ENCODE measurements around the gene PPARD. TPM values are rescaled to one million over a fixed set of nuclear protein-coding genes. Genes with fewer than 3 reads are reported as not detected.

PPARD gene
- total RNA-seq, 1 experiment from 2014 or later = 38.4 TPM

DNA sequence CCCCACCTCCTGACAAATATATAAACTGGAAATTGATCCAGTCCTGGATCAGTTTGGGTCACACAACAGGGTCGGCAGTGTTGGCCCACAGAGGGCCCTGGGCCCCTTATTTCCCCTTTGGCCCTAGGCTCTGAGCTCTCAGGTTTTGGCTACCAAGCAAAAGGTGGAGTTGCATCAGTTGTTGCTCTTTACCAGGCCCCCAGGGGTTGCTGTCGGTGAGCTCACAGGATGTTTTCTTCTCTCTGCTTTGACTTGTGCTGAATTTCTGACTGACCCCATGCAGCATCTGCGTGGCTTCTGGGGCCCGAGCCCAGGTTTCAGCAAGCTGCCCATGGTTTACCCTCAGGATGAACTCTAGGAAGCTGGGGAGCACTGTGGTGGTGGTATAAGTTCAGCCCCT lies 44.6 kb downstream of the PPARD start:
- no TSS peak for BruUV-seq (replicated peaks)
- Histone ChIP-seq H3K27me3 (ENCODE audit: insufficient read depth, low read length) (no peaks in the 10 kb centered on the region), H3K4me1 (ENCODE audit: control insufficient read depth in 1 of 2, insufficient read depth in 2 of 2, low read length in 2 of 2) (peaks cover 23 to 57% of the 10 kb centered on the region in 2 experiments), H3K27ac (ENCODE audit: low read depth, low read length) (no peak overlapping the region), H3K9me3 (ENCODE audit: control insufficient read depth in 1 of 2, insufficient read depth in 1 of 2, low read depth in 1 of 2, low read length in 2 of 2) (no peaks in the 10 kb centered on the region), H2AFZ (ENCODE audit: low read depth, low read length, poor library complexity, severe bottlenecking) (no peak overlapping the region), H3K4me3 (replicated peaks in 1 of 2; ENCODE audit: low read depth in 1 of 2, low read length in 2 of 2) (no peak overlapping the region), H3K9me2 (ENCODE audit: insufficient read depth) (no peaks in the 10 kb centered on the region), H4K20me1 (ENCODE audit: insufficient read depth) (no peaks in the 10 kb centered on the region), H3K79me2 (ENCODE audit: insufficient read depth, low read length) (peaks cover 14% of the 10 kb centered on the region; the same call in 1 of the 2 replicates), H3K9ac (ENCODE audit: low read length) (no peak overlapping the region), H3K36me3 (ENCODE audit: control insufficient read depth in 1 of 2, insufficient read depth in 2 of 2, low read length in 2 of 2) (no peaks in the 10 kb centered on the region), H3K4me2 (ENCODE audit: low read length) (no peak overlapping the region)
- ChIA-PET POLR2A (no interaction called here), RAD21 (ENCODE audit: low non-redundant PET in 1 of 2, low total read pairs in 2 of 2, uncharacterized antibody in 2 of 2, unreplicated experiment in 2 of 2) (no interaction called here), CTCF (interaction anchor here (1.0 kb wide), 1 partner anchor 62 kb away, joined by 3 read pairs; no protein-coding TSS in a partner anchor)
- no peak for TF ChIP-seq ZNF274 (IDR thresholded peaks at IDR 0.05; ENCODE audit: low read depth, low read length)
- TF ChIP-seq POLR2A (IDR thresholded peaks at IDR 0.05; ENCODE audit: borderline replicate concordance, extremely low read depth, insufficient read depth, insufficient read length) = no peak
- TF ChIP-seq EZH2phosphoT487 (IDR thresholded peaks at IDR 0.05; ENCODE audit: borderline replicate concordance) = no peak
- TF ChIP-seq, protein P1, sequence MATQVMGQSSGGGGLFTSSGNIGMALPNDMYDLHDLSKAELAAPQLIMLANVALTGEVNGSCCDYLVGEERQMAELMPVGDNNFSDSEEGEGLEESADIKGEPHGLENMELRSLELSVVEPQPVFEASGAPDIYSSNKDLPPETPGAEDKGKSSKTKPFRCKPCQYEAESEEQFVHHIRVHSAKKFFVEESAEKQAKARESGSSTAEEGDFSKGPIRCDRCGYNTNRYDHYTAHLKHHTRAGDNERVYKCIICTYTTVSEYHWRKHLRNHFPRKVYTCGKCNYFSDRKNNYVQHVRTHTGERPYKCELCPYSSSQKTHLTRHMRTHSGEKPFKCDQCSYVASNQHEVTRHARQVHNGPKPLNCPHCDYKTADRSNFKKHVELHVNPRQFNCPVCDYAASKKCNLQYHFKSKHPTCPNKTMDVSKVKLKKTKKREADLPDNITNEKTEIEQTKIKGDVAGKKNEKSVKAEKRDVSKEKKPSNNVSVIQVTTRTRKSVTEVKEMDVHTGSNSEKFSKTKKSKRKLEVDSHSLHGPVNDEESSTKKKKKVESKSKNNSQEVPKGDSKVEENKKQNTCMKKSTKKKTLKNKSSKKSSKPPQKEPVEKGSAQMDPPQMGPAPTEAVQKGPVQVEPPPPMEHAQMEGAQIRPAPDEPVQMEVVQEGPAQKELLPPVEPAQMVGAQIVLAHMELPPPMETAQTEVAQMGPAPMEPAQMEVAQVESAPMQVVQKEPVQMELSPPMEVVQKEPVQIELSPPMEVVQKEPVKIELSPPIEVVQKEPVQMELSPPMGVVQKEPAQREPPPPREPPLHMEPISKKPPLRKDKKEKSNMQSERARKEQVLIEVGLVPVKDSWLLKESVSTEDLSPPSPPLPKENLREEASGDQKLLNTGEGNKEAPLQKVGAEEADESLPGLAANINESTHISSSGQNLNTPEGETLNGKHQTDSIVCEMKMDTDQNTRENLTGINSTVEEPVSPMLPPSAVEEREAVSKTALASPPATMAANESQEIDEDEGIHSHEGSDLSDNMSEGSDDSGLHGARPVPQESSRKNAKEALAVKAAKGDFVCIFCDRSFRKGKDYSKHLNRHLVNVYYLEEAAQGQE (IDR thresholded peaks at IDR 0.05; ENCODE audit: low read depth) = no peak
- no peak for TF ChIP-seq CTCF (IDR thresholded peaks at IDR 0.05 in 2 of 3, conservative IDR thresholded peaks at IDR 0.05 in 1 of 3; ENCODE audit: borderline replicate concordance in 1 of 3, insufficient read depth in 1 of 3, low read depth in 2 of 3, low read length in 2 of 3)
- no peak for TF ChIP-seq EZH2 (IDR thresholded peaks at IDR 0.05)
- no peak for TF ChIP-seq SRF (IDR thresholded peaks at IDR 0.05; ENCODE audit: low read depth)
- TF ChIP-seq MAX (IDR thresholded peaks at IDR 0.05) = no peak
- TF ChIP-seq JUND (IDR thresholded peaks at IDR 0.05) = no peak
- DNase-seq (ENCODE audit: low read depth, low spot score) = no peak
- intact Hi-C loops (cut with micrococcal nuclease) = no loop called here
- ATAC-seq = no peak
